ENCODE results near the gene NAT16. TPM values are rescaled to one million over a fixed set of nuclear protein-coding genes. Genes with fewer than 3 reads are reported as not detected.

Gene NAT16
- total RNA-seq, 2 experiments from 2014 or later, result not detected

DNA sequence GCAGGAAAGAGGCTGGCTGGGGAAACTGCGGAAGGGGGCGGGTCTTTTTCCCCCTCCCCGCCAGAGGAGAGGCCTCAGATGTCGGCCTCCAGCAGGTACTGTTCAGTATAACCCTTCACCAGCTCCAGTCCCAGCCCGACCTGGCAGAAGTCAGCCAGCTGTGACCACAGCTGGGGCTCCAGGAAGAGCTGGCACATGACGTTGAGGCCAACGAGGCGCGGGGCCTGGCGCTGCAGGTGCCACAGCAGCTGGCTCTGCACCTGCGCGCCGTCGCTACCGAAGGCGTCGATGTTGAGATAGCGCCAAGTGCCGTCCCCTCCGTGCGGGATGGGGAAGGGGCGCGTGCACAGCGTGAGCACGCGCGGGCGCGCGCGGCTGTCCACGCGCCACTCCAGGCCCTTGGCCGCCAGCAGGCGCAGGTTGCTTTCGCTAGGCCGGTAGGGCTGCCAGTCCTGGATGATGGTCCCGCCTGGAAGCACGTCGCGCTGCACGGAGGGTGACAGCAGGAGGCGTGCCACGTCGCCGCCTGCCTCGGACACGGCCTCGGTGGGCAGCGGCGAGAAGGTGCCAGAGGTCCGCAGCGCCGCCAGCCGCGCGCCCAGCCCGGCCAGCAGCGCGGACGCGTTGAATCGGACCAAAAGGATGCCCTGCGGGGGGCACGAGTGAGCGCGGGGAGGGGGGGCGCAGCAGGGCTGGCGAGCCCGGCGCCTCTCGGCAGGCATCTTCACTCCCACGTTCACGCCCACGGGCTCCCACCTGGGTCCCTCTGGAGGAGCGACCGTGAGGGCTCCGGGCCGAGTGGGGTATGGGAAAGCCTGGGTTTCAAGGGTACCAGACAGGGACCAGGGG is 7.9 kb downstream of the NAT16 start:
- no peak overlapping the region for H3K27ac Mint-ChIP-seq
- peaks cover 56% of the 10 kb centered on the region for H3K4me1 Mint-ChIP-seq (ENCODE audit: low read depth)
- no peaks in the 10 kb centered on the region for H3K36me3 ChIP-seq (ENCODE audit: insufficient read depth, low read length)
- no peaks in the 10 kb centered on the region for H3K9me3 Mint-ChIP-seq
- H3K4me1 ChIP-seq (ENCODE audit: insufficient read depth, low read length), result peaks cover 58% of the 10 kb centered on the region
- ATAC-seq (ENCODE audit: poor library complexity) (peak; percentile 9), DNase-seq (peak in 2 of 14 experiments; percentile 54 to 69)
- peaks cover 97 to 100% of the 10 kb centered on the region in 2 experiments for H3K27me3 ChIP-seq (ENCODE audit: control insufficient read depth in 1 of 2, insufficient read depth in 2 of 2, low read length in 2 of 2)
- intact Hi-C loops (cut with DNase I, micrococcal nuclease), result no loop called here
- no peaks in the 10 kb centered on the region for H3K36me3 Mint-ChIP-seq (ENCODE audit: low read depth)
- ChIA-PET CTCF (interaction anchor here (0.6 to 3.8 kb wide), 2 partner anchors 10 to 28 kb away, joined by 3 to 28 read pairs; no protein-coding TSS in a partner anchor), POLR2A (no interaction called here)
- H3K27ac ChIP-seq (ENCODE audit: low read depth in 1 of 2, low read length in 2 of 2), result no peak overlapping the region
- peak overlapping the region; percentile 32 for H3K4me3 Mint-ChIP-seq
- TF ChIP-seq, protein P1, sequence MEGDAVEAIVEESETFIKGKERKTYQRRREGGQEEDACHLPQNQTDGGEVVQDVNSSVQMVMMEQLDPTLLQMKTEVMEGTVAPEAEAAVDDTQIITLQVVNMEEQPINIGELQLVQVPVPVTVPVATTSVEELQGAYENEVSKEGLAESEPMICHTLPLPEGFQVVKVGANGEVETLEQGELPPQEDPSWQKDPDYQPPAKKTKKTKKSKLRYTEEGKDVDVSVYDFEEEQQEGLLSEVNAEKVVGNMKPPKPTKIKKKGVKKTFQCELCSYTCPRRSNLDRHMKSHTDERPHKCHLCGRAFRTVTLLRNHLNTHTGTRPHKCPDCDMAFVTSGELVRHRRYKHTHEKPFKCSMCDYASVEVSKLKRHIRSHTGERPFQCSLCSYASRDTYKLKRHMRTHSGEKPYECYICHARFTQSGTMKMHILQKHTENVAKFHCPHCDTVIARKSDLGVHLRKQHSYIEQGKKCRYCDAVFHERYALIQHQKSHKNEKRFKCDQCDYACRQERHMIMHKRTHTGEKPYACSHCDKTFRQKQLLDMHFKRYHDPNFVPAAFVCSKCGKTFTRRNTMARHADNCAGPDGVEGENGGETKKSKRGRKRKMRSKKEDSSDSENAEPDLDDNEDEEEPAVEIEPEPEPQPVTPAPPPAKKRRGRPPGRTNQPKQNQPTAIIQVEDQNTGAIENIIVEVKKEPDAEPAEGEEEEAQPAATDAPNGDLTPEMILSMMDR (IDR thresholded peaks at IDR 0.05), result no peak
- H3K9me3 ChIP-seq (ENCODE audit: control insufficient read depth in 1 of 2, insufficient read depth in 1 of 2, low read length in 2 of 2), result peaks cover 0 to 40% of the 10 kb centered on the region in 2 experiments
- no peak overlapping the region for H3K4me3 ChIP-seq (ENCODE audit: low read length)
- peaks cover 93% of the 10 kb centered on the region for H3K27me3 Mint-ChIP-seq

DNA sequence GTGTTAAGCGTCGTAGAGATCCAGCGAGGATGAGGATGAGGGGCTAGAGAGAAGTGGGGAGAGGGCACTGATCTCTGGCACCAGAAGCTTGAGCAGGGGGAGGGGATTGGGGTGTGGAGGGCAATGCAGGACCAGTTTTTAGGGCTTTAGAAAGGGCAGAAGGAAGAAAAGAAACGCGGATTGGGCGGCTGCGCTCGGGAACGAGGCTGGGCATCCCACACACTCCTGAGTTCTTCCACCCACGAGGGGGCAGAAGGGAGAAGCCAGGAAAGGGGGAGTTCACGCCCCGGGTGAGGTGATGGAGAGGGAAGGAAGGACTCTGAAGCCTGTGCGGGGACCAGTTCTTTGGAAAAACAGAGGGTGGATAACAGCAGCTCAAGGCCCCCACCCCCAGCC is 8.7 kb downstream of the NAT16 start:
- POLR2A ChIA-PET, result no interaction called here
- peaks cover 62% of the 10 kb centered on the region for H3K4me1 Mint-ChIP-seq (ENCODE audit: low read depth)

DNA sequence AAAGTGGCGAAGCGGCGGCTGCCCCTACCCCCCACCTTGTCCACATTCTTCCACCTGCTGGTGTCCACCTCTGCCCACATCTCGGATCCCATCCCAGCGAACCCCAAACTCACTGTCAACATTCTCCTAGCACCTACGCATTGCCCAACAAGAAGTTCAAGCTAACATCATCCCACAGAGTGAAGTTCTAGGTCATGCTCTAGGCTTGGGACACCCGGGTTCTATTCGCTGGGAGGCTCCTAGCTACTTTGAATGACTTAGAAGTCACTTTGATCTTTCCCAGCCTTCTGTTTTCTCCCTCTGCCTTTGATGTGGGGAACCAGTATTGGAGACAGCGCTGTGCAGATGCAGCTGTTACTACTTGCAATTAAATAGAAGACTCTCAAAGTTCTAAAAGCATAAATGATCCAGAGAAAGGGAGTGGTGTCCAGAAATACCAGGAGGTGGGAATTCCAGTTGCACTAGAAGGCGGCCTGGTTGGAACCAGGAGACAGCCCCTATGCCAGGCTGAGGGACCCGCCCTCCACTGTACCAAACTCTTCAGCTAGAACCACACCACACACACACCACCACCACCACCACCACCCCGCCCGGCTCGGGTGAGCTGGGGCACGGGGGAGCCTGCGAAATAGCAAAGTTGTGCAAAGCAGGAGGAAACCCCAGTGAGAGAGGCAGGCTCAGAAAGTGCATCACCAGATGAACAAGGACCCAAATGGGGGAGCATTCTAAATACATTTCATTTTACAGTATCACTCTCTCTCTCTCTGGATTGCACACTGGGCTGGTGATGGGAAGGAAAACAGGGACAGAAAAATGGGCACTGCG is 9.3 kb downstream of the NAT16 start:
- H3K27ac ChIP-seq (ENCODE audit: low read depth in 1 of 2, low read length in 2 of 2), result no peak overlapping the region
- H3K4me3 ChIP-seq (ENCODE audit: low read length), result no peak overlapping the region
- H3K4me1 ChIP-seq (ENCODE audit: insufficient read depth, low read length), result peaks cover 69% of the 10 kb centered on the region
- DNase-seq (peak in 2 of 14 experiments; percentile 51 to 58), ATAC-seq (ENCODE audit: poor library complexity) (peak; percentile 37)
- TF ChIP-seq, protein P1 (IDR thresholded peaks at IDR 0.05), result no peak
- Mint-ChIP-seq H3K27me3 (peaks cover 93% of the 10 kb centered on the region), H3K4me1 (ENCODE audit: low read depth) (peaks cover 66% of the 10 kb centered on the region), H3K27ac (no peak overlapping the region), H3K9me3 (no peaks in the 10 kb centered on the region), H3K36me3 (ENCODE audit: low read depth) (no peaks in the 10 kb centered on the region), H3K4me3 (peak overlapping the region; percentile 36)
- ChIA-PET POLR2A (interaction anchor here (1.0 kb wide), 1 partner anchor 26 kb away, joined by 3 read pairs; no protein-coding TSS in a partner anchor), CTCF (interaction anchor here (0.7 to 3.8 kb wide), 4 partner anchors 21 to 934 kb away, joined by 3 to 28 read pairs (median 4); no protein-coding TSS in a partner anchor)
- intact Hi-C loops (cut with DNase I, micrococcal nuclease), result no loop called here
- H3K27me3 ChIP-seq (ENCODE audit: control insufficient read depth in 1 of 2, insufficient read depth in 2 of 2, low read length in 2 of 2), result peaks cover 96 to 98% of the 10 kb centered on the region in 2 experiments
- H3K36me3 ChIP-seq (ENCODE audit: insufficient read depth, low read length), result no peaks in the 10 kb centered on the region
- peaks cover 0 to 45% of the 10 kb centered on the region in 2 experiments for H3K9me3 ChIP-seq (ENCODE audit: control insufficient read depth in 1 of 2, insufficient read depth in 1 of 2, low read length in 2 of 2)

More for the DNA sequence above, 8.7 kb downstream of the NAT16 start:
- H3K36me3 Mint-ChIP-seq (ENCODE audit: low read depth), result no peaks in the 10 kb centered on the region
- Histone ChIP-seq H3K27ac (ENCODE audit: low read depth in 1 of 2, low read length in 2 of 2) (no peak overlapping the region), H3K4me3 (ENCODE audit: low read length) (no peak overlapping the region), H3K36me3 (ENCODE audit: insufficient read depth, low read length) (no peaks in the 10 kb centered on the region), H3K9me3 (ENCODE audit: control insufficient read depth in 1 of 2, insufficient read depth in 1 of 2, low read length in 2 of 2) (peaks cover 0 to 40% of the 10 kb centered on the region in 2 experiments), H3K4me1 (ENCODE audit: insufficient read depth, low read length) (peaks cover 63% of the 10 kb centered on the region), H3K27me3 (ENCODE audit: control insufficient read depth in 1 of 2, insufficient read depth in 2 of 2, low read length in 2 of 2) (peaks cover 95 to 98% of the 10 kb centered on the region in 2 experiments)
- ATAC-seq (ENCODE audit: poor library complexity) (no peak), DNase-seq (no peak)
- H3K4me3 Mint-ChIP-seq, result peak overlapping the region; percentile 36
- intact Hi-C loops (cut with DNase I, micrococcal nuclease), result no loop called here
- no peak overlapping the region for H3K27ac Mint-ChIP-seq
- H3K27me3 Mint-ChIP-seq, result peaks cover 93% of the 10 kb centered on the region
- CTCF ChIA-PET, result interaction anchor here (1.6 to 3.8 kb wide), 3 partner anchors 20 to 94 kb away, joined by 4 to 28 read pairs (median 5); no protein-coding TSS in a partner anchor
- no peaks in the 10 kb centered on the region for H3K9me3 Mint-ChIP-seq
- TF ChIP-seq, protein P1 (IDR thresholded peaks at IDR 0.05), result no peak

Measured in CD4-positive, alpha-beta T cell (primary cell).